Neural cell (in vitro differentiated cells): ENCODE results near the gene SLC9B2. TPM values are rescaled to one million over a fixed set of nuclear protein-coding genes. Genes with fewer than 3 reads are reported as not detected.

ENCODE experiments used
- H2AFZ ChIP-seq: fragments of 200-600, 300-800 bp; sonication (generic), shearing (Covaris generic); 2 replicates; pipeline ENCODE4 v1.6.0; 2014; ENCODE audit warnings: low read depth, mild to moderate bottlenecking, antibody characterized with exemption, low read length, moderate library complexity
- H3F3A ChIP-seq: fragments of 200-600 bp; shearing (Covaris generic); 2 replicates; pipeline ENCODE4 v1.6.1; 2016; ENCODE audit warnings: mild to moderate bottlenecking, moderate library complexity, mixed read lengths, antibody characterized with exemption, low read length; ENCODE audit not compliant: insufficient read depth, poor library complexity, severe bottlenecking
- H3K27ac ChIP-seq: fragments of 200-600, 300-800 bp; sonication (generic), shearing (Covaris generic); 2 replicates; pipeline ENCODE4 v1.5.1; 2014; ENCODE audit warnings: mild to moderate bottlenecking, low read length, moderate library complexity
- H3K27me3 ChIP-seq: fragments of 300-800, 200-600 bp; sonication (generic), shearing (Covaris generic); 2 replicates; pipeline ENCODE4 v1.6.0; 2014; ENCODE audit warnings: mild to moderate bottlenecking, low read depth, low read length, moderate library complexity; ENCODE audit not compliant: insufficient read depth
- H3K36me3 ChIP-seq: fragments of 300-800, 200-600 bp; sonication (generic), shearing (Covaris generic); 2 replicates; pipeline ENCODE4 v1.5.1; 2014; ENCODE audit warnings: mild to moderate bottlenecking, antibody characterized with exemption, low read length, moderate library complexity; ENCODE audit not compliant: insufficient read depth
- H3K4me2 ChIP-seq: fragments of 300-800, 200-600 bp; sonication (generic), shearing (Covaris generic); 2 replicates; pipeline ENCODE4 v1.6.0; 2014; ENCODE audit warnings: mild to moderate bottlenecking, low read length
- H3K4me3 ChIP-seq: fragments of 300-800, 200-600 bp; sonication (generic), shearing (Covaris generic); 2 replicates; pipeline ENCODE4 v1.5.1; 2014; ENCODE audit warnings: mild to moderate bottlenecking, low read length, moderate library complexity
- H3K79me2 ChIP-seq: fragments of 200-600 bp; shearing (Covaris generic); replicated peaks from 2 replicates; pipeline ENCODE4 v1.6.0; 2014; ENCODE audit warnings: mild to moderate bottlenecking, low read length, moderate library complexity; ENCODE audit not compliant: insufficient read depth
- H3K9ac ChIP-seq: fragments of 300-800, 200-600 bp; sonication (generic), shearing (Covaris generic); 2 replicates; pipeline ENCODE4 v1.6.1; 2016; ENCODE audit warnings: mild to moderate bottlenecking, low read length, mixed read lengths
- H3K9me2 ChIP-seq: fragments of 200-600 bp; shearing (Covaris generic); 2 replicates; pipeline ENCODE4 v1.6.1; 2016; ENCODE audit warnings: mild to moderate bottlenecking, low read length, mixed read lengths; ENCODE audit not compliant: insufficient read depth
- H3K9me3 ChIP-seq: fragments of 200-600, 300-800 bp; sonication (generic), shearing (Covaris generic); 2 replicates; pipeline ENCODE4 v1.6.1; 2016; ENCODE audit warnings: mild to moderate bottlenecking, mixed run types, low read length, moderate library complexity, mixed read lengths
- H4K20me1 ChIP-seq: fragments of 200-600 bp; shearing (Covaris generic); 2 replicates; pipeline ENCODE4 v1.6.1; 2016; ENCODE audit warnings: mild to moderate bottlenecking, mixed run types; ENCODE audit not compliant: insufficient read depth
- CTCF ChIP-seq: fragments of 450-650 bp; IDR thresholded peaks from 2 replicates; pipeline ENCODE4 v1.5.1; 2014; ENCODE audit warnings: antibody characterized with exemption, mild to moderate bottlenecking, moderate library complexity; ENCODE audit not compliant: poor library complexity, severe bottlenecking
- EP300 ChIP-seq: fragments of 450-650 bp; conservative IDR thresholded peaks from 2 replicates; pipeline ENCODE4 v1.6.1; 2014; ENCODE audit warnings: antibody characterized with exemption, mild to moderate bottlenecking, moderate library complexity; ENCODE audit not compliant: poor library complexity, severe bottlenecking
- EZH2 ChIP-seq: fragments of 200-600, 300-800 bp; shearing (Covaris generic), sonication (generic); IDR thresholded peaks from 2 replicates; pipeline ENCODE4 v1.6.1; 2014; ENCODE audit warnings: antibody characterized with exemption, low read length, borderline replicate concordance, mild to moderate bottlenecking; ENCODE audit not compliant: insufficient read depth, poor library complexity, severe bottlenecking
- MXI1 ChIP-seq: fragments of 450-650 bp; conservative IDR thresholded peaks from 2 replicates; pipeline ENCODE4 v1.6.1; 2014; ENCODE audit warnings: antibody characterized with exemption, mild to moderate bottlenecking; ENCODE audit not compliant: poor library complexity, severe bottlenecking
- POLR2AphosphoS5 ChIP-seq: IDR thresholded peaks from 2 replicates; pipeline ENCODE4 v1.6.1; 2012
- RAD21 ChIP-seq: fragments of 450-650 bp; conservative IDR thresholded peaks from 2 replicates; pipeline ENCODE4 v1.6.1; 2014; ENCODE audit warnings: antibody characterized with exemption, mild to moderate bottlenecking, moderate library complexity
- REST ChIP-seq: IDR thresholded peaks from 2 replicates; pipeline ENCODE4 v1.6.1; 2012; ENCODE audit warnings: borderline replicate concordance
- SMC3 ChIP-seq: fragments of 450-650 bp; conservative IDR thresholded peaks from 2 replicates; pipeline ENCODE4 v1.6.1; 2014; ENCODE audit warnings: antibody characterized with exemption, mild to moderate bottlenecking, moderate library complexity; ENCODE audit not compliant: poor library complexity
- TAF1 ChIP-seq: IDR thresholded peaks from 2 replicates; pipeline ENCODE4 v1.6.1; 2012; ENCODE audit warnings: low read depth
- polyA plus RNA-seq: library from polyadenylated mRNA; depleted of rRNA; stranded (reverse); fragments of >200 nt; gene quantifications from 2 replicates; pipeline ENCODE4 v1.2.3, GENCODE V29; 2014

SLC9B2 gene
- polyA plus RNA-seq, 1 donor from 2014 or later: 46.3 TPM

GRCh38 chr4:103002551-103002950, 74.0 kb downstream of the SLC9B2 start:
- H3K79me2 ChIP-seq: no peaks in the 10 kb centered on the region

GRCh38 chr4:102994803-102995202, 81.8 kb downstream of the SLC9B2 start:
- Histone ChIP-seq H3K9ac (no peak overlapping the region), H3K27me3 (no peaks in the 10 kb centered on the region), H3K27ac (no peak overlapping the region)
- no peak for TF ChIP-seq EP300
- TF ChIP-seq RAD21: no peak
- no peak for TF ChIP-seq SMC3
- no peak for TF ChIP-seq MXI1
- no peak for TF ChIP-seq REST
- no peak for TF ChIP-seq EZH2

More at GRCh38 chr4:103002551-103002950, 74.0 kb downstream of the SLC9B2 start:
- Histone ChIP-seq H4K20me1 (no peaks in the 10 kb centered on the region), H3K36me3 (no peaks in the 10 kb centered on the region), H3K9me3 (no peaks in the 10 kb centered on the region), H2AFZ (no peak overlapping the region), H3K27ac (no peak overlapping the region), H3K4me2 (no peak overlapping the region), H3K27me3 (no peaks in the 10 kb centered on the region), H3K9ac (no peak overlapping the region), H3K9me2 (no peaks in the 10 kb centered on the region), H3K4me3 (no peak overlapping the region), H3F3A (no peaks in the 10 kb centered on the region)
- no peak for TF ChIP-seq EZH2
- no peak for TF ChIP-seq RAD21
- no peak for TF ChIP-seq MXI1
- TF ChIP-seq SMC3: no peak
- no peak for TF ChIP-seq EP300
- no peak for TF ChIP-seq POLR2AphosphoS5
- no peak for TF ChIP-seq REST
- TF ChIP-seq TAF1: no peak
- TF ChIP-seq CTCF: no peak

More at GRCh38 chr4:102994803-102995202, 81.8 kb downstream of the SLC9B2 start:
- Histone ChIP-seq H3K4me2 (no peak overlapping the region), H3F3A (no peaks in the 10 kb centered on the region), H3K36me3 (no peaks in the 10 kb centered on the region), H4K20me1 (no peaks in the 10 kb centered on the region), H3K79me2 (no peaks in the 10 kb centered on the region), H2AFZ (no peak overlapping the region), H3K4me3 (no peak overlapping the region), H3K9me2 (no peaks in the 10 kb centered on the region), H3K9me3 (no peaks in the 10 kb centered on the region)
